GM12864 (cell line): ENCODE data around the gene RAB27B.

ENCODE experiments used
- DNase-seq: peaks from one replicate; pipeline ENCODE4 v3.0.0-alpha.2; 2011; ENCODE audit warnings: low read depth
- H3K4me3 ChIP-seq: 2 replicates; pipeline ENCODE4 v1.5.1; 2011; ENCODE audit warnings: mild to moderate bottlenecking, low read depth, low read length, control low read depth
- CTCF ChIP-seq: IDR thresholded peaks from 2 replicates; pipeline ENCODE4 v1.5.1; 2011; ENCODE audit warnings: low read depth, mild to moderate bottlenecking, moderate library complexity, low read length, control low read depth, inconsistent platforms; ENCODE audit errors: missing control alignments

The RAB27B gene, protein sequence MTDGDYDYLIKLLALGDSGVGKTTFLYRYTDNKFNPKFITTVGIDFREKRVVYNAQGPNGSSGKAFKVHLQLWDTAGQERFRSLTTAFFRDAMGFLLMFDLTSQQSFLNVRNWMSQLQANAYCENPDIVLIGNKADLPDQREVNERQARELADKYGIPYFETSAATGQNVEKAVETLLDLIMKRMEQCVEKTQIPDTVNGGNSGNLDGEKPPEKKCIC

GRCh38 chr18:54828281-54828881, at the start of gene RAB27B:
RAB27B (plus strand) TSS chr18:54828477; CDS start chr18:54877586, 49,109 bp downstream.
- no peak for TF ChIP-seq CTCF
- no peak for DNase-seq
- no peak within 1 kb of the TSS for H3K4me3 ChIP-seq

DNA sequence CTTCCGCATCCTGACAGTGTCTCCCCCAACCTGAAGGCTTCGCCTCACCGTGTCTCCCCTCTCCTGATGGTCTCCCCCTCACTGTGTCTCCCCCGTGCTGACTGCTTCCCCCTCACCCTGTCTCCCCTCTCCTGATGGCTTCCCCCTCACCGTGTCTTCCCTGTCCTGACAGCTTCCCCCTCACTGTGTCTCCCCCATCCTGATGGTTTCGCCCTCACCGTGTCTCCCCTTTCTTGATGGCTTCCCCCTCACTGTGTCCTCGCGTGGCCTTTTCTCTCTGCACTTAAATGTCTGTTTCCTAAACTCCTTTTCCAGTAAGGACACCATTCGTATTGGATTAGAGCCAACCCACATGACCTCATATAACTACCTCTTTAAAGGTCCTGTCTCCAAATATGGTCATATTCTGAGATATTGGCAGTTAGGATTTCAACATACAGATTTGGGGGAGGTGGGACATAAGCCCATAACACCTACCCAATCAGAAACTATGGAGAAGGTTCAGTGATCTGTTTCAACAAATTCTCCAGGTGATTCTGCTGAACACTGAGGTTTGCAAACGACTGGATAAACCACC, 47.9 kb upstream of the RAB27B start:
- DNase-seq = no peak

DNA sequence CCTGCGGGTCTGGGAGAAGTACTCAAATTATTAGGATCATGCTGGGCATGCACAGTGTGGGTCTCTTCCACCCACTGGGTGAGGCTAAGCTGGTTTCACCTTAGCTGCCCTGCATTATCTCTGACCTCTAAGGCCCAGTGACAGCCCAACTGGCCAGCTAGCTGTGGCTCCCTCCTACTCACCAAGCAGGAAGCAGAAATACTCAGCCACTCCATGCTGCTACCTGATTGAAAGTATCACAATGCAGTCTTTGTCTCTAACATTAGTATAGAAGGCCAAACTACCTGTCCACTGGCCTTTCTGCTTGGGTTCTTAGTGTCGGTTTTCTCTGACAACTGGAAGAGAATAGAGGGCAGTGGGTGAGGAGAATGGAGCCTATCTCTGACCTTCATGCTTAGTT, 47.3 kb upstream of the RAB27B start:
- TF ChIP-seq CTCF = no peak
- no peak for DNase-seq
- no peak overlapping the region for H3K4me3 ChIP-seq

More for the DNA sequence above, 47.9 kb upstream of the RAB27B start:
- no peak for TF ChIP-seq CTCF
- H3K4me3 ChIP-seq = no peak overlapping the region

DNA sequence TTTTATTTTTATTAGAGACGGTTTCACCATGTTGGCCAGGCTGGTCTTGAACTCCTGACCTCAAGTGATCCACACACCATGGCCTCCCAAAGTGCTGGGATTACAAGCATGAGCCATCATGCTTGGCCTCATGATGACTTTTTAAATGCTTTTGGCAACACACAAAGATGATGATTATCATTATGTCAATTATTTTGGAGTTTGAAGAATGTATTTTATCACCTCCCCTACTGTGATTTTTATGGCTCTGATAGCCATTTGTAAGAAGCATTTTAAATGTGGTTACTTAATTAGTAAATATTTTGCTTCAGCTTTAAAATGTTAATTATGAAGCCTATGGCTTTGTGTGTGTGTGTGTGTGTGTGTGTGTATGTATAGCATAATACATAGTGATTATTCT, 45.1 kb upstream of the RAB27B start:
- TF ChIP-seq CTCF = no peak
- DNase-seq = no peak
- no peak overlapping the region for H3K4me3 ChIP-seq

- TF ChIP-seq CTCF = no peak
- no peak overlapping the region for H3K4me3 ChIP-seq
- no peak for DNase-seq
Measured at GRCh38 chr18:54786206-54786605, 42.1 kb upstream of the RAB27B start.

- no peak for TF ChIP-seq CTCF
- no peak for DNase-seq
- no peak overlapping the region for H3K4me3 ChIP-seq
Measured at GRCh38 chr18:54787121-54787520, 41.2 kb upstream of the RAB27B start.

DNA sequence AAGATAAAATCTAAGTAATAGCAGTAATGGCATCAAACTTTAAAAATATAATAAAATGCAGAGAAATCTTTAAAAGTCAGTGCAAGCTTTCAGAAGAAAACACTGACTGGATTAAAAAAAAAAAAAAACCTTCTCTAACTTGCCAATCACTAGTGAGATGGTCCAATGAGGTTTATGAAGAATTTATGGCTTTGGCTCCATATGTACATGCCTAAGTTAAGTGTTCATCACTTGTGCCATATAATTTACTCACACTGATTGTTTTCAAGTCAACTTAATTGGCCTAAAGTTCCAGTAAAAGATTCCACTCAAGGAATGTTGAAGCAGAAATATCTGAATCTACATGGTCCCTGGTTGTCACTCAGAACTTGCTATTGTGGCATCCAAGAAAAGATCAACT, 40.7 kb upstream of the RAB27B start:
- TF ChIP-seq CTCF = no peak
- H3K4me3 ChIP-seq = no peak overlapping the region
- DNase-seq = no peak
